B cell (primary cell): ENCODE measurements around the gene PTGDR2. TPM values are rescaled to one million over a fixed set of nuclear protein-coding genes. Genes with fewer than 3 reads are reported as not detected.

ENCODE experiments used
- ATAC-seq: fragments of 200-7000 bp; cut with Tn5 transposase; one replicate; pipeline ENCODE4 v1.10.0; 2021; ENCODE audit warnings: low read depth, mild to moderate bottlenecking, moderate number of reproducible peaks, moderate library complexity
- CTCF ChIA-PET: fragments of 350-600 bp; sonication (Branson Sonifier 250); formaldehyde crosslinking; loops from one replicate; lab custom pipeline; 2021; ENCODE audit warnings: antibody characterized with exemption, inconsistent platforms; lab: Charles Lee
- POLR2A ChIA-PET: fragments of 350-600 bp; sonication (Branson Sonifier 250); formaldehyde crosslinking; loops from one replicate; lab custom pipeline; 2021; ENCODE audit warnings: antibody characterized with exemption; lab: Charles Lee
- DNase-seq: peaks from one replicate; pipeline ENCODE4 v3.0.0; 2013
- H2AFZ ChIP-seq: 2 replicates; pipeline ENCODE4 v1.6.1; 2012; ENCODE audit warnings: mild to moderate bottlenecking, low read depth, low read length; ENCODE audit not compliant: insufficient read depth, poor library complexity, severe bottlenecking
- H3K27ac ChIP-seq, 2 donors: 1 replicate in 1 of 2; 2 replicates in 1 of 2; pipeline ENCODE4 v1.5.1; 2012 to 2013; ENCODE audit warnings: low read length in 2 of 2, mild to moderate bottlenecking in 2 of 2, moderate library complexity in 1 of 2
- H3K27me3 ChIP-seq, 4 experiments: fragments of 200-600 bp in 1 of 4; sonication (generic) in 1 of 4; replicated peaks in 1 of 4; 1 replicate in 2 of 4; 2 replicates in 2 of 4; pipeline versions ENCODE4 v1.6.1 to v1.7.0; 2013 to 2016; ENCODE audit warnings: low read length in 3 of 4, mild to moderate bottlenecking in 2 of 4, mixed read lengths in 1 of 4, moderate library complexity in 1 of 4; ENCODE audit not compliant: insufficient read depth in 4 of 4, control insufficient read depth in 3 of 4; ENCODE audit errors: control extremely low read depth in 1 of 4
- H3K36me3 ChIP-seq, 2 experiments: replicated peaks in 1 of 2; 1 replicate in 1 of 2; 2 replicates in 1 of 2; pipeline versions ENCODE4 v1.6.1 to v1.7.1; 2013; ENCODE audit warnings: low read length in 1 of 2; ENCODE audit not compliant: insufficient read depth in 2 of 2, control insufficient read depth in 1 of 2; ENCODE audit errors: control extremely low read depth in 1 of 2, extremely low read depth in 1 of 2
- H3K4me1 ChIP-seq, 2 donors: fragments of 200-600 bp in 1 of 2; sonication (generic) in 1 of 2; 1 replicate in 1 of 2; 2 replicates in 1 of 2; pipeline versions ENCODE4 v1.5.1 to v1.6.1; 2013 to 2017; ENCODE audit warnings: low read length in 2 of 2; ENCODE audit not compliant: control insufficient read depth in 2 of 2, insufficient read depth in 2 of 2
- H3K4me2 ChIP-seq: replicated peaks from 2 replicates; pipeline ENCODE3; 2012; ENCODE audit warnings: mild to moderate bottlenecking, low read depth, low read length; ENCODE audit not compliant: poor library complexity, severe bottlenecking
- H3K4me3 ChIP-seq, 5 experiments: fragments of 200-600 bp in 1 of 5; sonication (generic) in 1 of 5; 1 replicate in 3 of 5; 2 replicates in 2 of 5; pipeline versions ENCODE4 v1.5.1 to v1.7.0; 2011 to 2016; ENCODE audit warnings: low read length in 4 of 5, mild to moderate bottlenecking in 4 of 5, low read depth in 2 of 5, control low read depth in 1 of 5, moderate library complexity in 1 of 5; ENCODE audit not compliant: insufficient read depth in 1 of 5; ENCODE audit errors: control extremely low read depth in 1 of 5, extremely low read depth in 1 of 5
- H3K79me2 ChIP-seq: fragments of 200-600 bp; sonication (generic); one replicate; pipeline ENCODE4 v1.6.0; 2016; ENCODE audit warnings: low read length; ENCODE audit not compliant: control insufficient read depth, insufficient read depth
- H3K9ac ChIP-seq: fragments of 200-600 bp; sonication (generic); 2 replicates; pipeline ENCODE4 v1.6.1; 2017; ENCODE audit warnings: mild to moderate bottlenecking, low read length, moderate library complexity
- H3K9me3 ChIP-seq, 3 donors: one replicate each; pipeline versions ENCODE4 v1.6.1 to v1.7.1; 2013; ENCODE audit warnings: low read length in 2 of 3; ENCODE audit not compliant: control insufficient read depth in 2 of 3, insufficient read depth in 1 of 3; ENCODE audit errors: control extremely low read depth in 1 of 3
- H4K20me1 ChIP-seq: 2 replicates; pipeline ENCODE4 v1.6.0; 2012; ENCODE audit warnings: mild to moderate bottlenecking, low read length; ENCODE audit not compliant: insufficient read depth, control insufficient read depth, poor library complexity, severe bottlenecking
- H3K27ac Mint-ChIP-seq: one replicate; pipeline ENCODE4 v1.8.0; 2021; ENCODE audit warnings: mixed read lengths
- H3K27me3 Mint-ChIP-seq: one replicate; pipeline ENCODE4 v1.8.0; 2021; ENCODE audit warnings: mixed read lengths
- H3K4me1 Mint-ChIP-seq: one replicate; pipeline ENCODE4 v1.8.0; 2021; ENCODE audit warnings: mixed read lengths
- H3K4me3 Mint-ChIP-seq: one replicate; pipeline ENCODE4 v1.8.0; 2021; ENCODE audit warnings: mixed read lengths
- H3K9me3 Mint-ChIP-seq: one replicate; pipeline ENCODE4 v1.8.0; 2022; ENCODE audit warnings: mixed read lengths; ENCODE audit not compliant: insufficient read depth
- CTCF ChIP-seq: fragments of 200-600 bp; IDR thresholded peaks from one replicate; pipeline ENCODE4 v1.8.0; 2022; ENCODE audit warnings: antibody characterized with exemption, mild to moderate bottlenecking
- EZH2 ChIP-seq: IDR thresholded peaks from 2 replicates; pipeline ENCODE4 v1.6.1; 2012; ENCODE audit warnings: borderline replicate concordance, low read depth, mild to moderate bottlenecking, moderate library complexity, low read length; ENCODE audit not compliant: insufficient read depth, poor library complexity, severe bottlenecking
- WGBS: methylation state at CpG from one replicate; pipeline ENCODE4 v1.1.5; 2013; ENCODE audit warnings: missing lambda C conversion rate; ENCODE audit not compliant: insufficient coverage; 5-methylcytosine and 5-hydroxymethylcytosine counted together
- intact Hi-C: fragments of 100-400 bp; cut with micrococcal nuclease; formaldehyde crosslinking; loops from one replicate; pipeline ENCODE4 v1.10.0; 2022
- polyA plus RNA-seq: library from polyadenylated mRNA; depleted of rRNA; stranded (reverse); fragments of >200 nt; gene quantifications from 2 replicates; pipeline ENCODE4 v1.2.3, GENCODE V29; 2012
- total RNA-seq, 2 donors: library from RNA; stranded (reverse); fragments of 120-200 nt in 1 of 2; gene quantifications; 1 replicate in 1 of 2; 2 replicates in 1 of 2; pipeline versions ENCODE4 v1.2.3 to v1.2.4, GENCODE V29; 2013 to 2022

The PTGDR2 gene
- total and polyA plus RNA-seq, 2 donors (not counting 1 experiment from before 2014, with no cell fraction given) = 0.03 TPM; not detected in 1

- H3K9me3 Mint-ChIP-seq = no peaks in the 10 kb centered on the region
- H3K4me3 Mint-ChIP-seq = no peak overlapping the region
- Histone ChIP-seq H3K27me3 (peaks cover 0 to under 1% (median 0%) of the 10 kb centered on the region in 4 experiments), H3K36me3 (peaks cover 0 to 21% of the 10 kb centered on the region in 2 experiments), H3K9ac (no peak overlapping the region), H3K79me2 (no peaks in the 10 kb centered on the region), H2AFZ (no peak overlapping the region), H3K9me3 (no peaks in the 10 kb centered on the region), H3K4me1 (peaks cover 4 to 7% of the 10 kb centered on the region in 2 donors), H3K4me2 (no peak overlapping the region), H3K27ac (no peak overlapping the region), H4K20me1 (no peaks in the 10 kb centered on the region), H3K4me3 (no peak overlapping the region)
- DNase-seq (no peak), ATAC-seq (no peak)
- TF ChIP-seq CTCF (no peak), EZH2 (no peak)
- peaks cover 9% of the 10 kb centered on the region for H3K4me1 Mint-ChIP-seq
- no peak overlapping the region for H3K27ac Mint-ChIP-seq
- intact Hi-C loops = no loop called here
- CTCF ChIA-PET = interaction anchor here (0.8 to 1.6 kb wide), 4 partner anchors 24 to 44 kb away, joined by 4 to 5 read pairs (median 4); no protein-coding TSS in a partner anchor
- H3K27me3 Mint-ChIP-seq = no peaks in the 10 kb centered on the region
- 46% methylated on average over 3 of the region's 8 CpGs for WGBS
- POLR2A ChIA-PET = no interaction called here
These were observed 664 bp downstream of the PTGDR2 start for GRCh38 chr11:60854847-60855725.
